HPDE6-E6E7 (cell line): ENCODE data around the gene ZMYM3.

ENCODE experiments used
- DNase-seq: peaks from one replicate; pipeline ENCODE4 v3.0.0; 2011; ENCODE audit warnings: missing footprints; ENCODE audit errors: extremely low spot score

ZMYM3 gene

GRCh38 chrX:71214604-71215337, 39.2 kb downstream of the ZMYM3 start:
- no peak for DNase-seq

- DNase-seq = no peak
These were observed 39.8 kb downstream of the ZMYM3 start for GRCh38 chrX:71214152-71214551.

- no peak for DNase-seq
These were observed 41.4 kb downstream of the ZMYM3 start for GRCh38 chrX:71212536-71212935.

GRCh38 chrX:71210816-71211215, 43.1 kb downstream of the ZMYM3 start:
- DNase-seq = no peak

- no peak for DNase-seq
These were observed 54.5 kb downstream of the ZMYM3 start for GRCh38 chrX:71199252-71200008.

- DNase-seq = no peak
These were observed 55.9 kb downstream of the ZMYM3 start for GRCh38 chrX:71198066-71198465.

- DNase-seq = no peak
These were observed 57.8 kb downstream of the ZMYM3 start for GRCh38 chrX:71195964-71196649.

- DNase-seq = no peak
These were observed 62.7 kb downstream of the ZMYM3 start for GRCh38 chrX:71191248-71191647.
